Measurements from ENCODE around the gene AXIN1. TPM values are rescaled to one million over a fixed set of nuclear protein-coding genes. Genes with fewer than 3 reads are reported as not detected.

Gene AXIN1
- total RNA-seq, 1 experiment from 2014 or later = 49.8 TPM

DNA sequence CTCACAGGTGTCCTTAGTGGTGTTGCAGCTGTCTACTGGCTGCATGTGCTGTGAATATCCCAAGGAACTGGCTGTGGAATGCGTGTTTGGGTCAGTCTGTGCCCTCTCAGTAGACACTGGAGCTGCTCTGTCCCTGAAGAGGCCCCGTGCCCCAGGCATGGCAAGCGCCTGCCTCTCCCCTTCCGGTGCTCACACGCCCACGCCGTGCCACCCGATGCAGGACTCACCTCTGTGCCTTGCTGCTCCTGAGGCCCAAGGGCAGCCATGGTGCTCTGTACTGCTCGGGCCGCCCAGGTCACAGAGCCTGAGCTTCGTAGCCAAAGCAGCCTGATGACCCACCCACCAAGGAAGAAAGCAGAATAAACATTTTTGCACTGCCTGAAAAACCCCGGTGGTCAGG lies 86.8 kb downstream of the AXIN1 start:
- Mint-ChIP-seq H3K27me3 (ENCODE audit: unreplicated experiment) (no peaks in the 10 kb centered on the region), H3K36me3 (ENCODE audit: insufficient read depth, unreplicated experiment) (peaks cover 51% of the 10 kb centered on the region), H3K9me3 (ENCODE audit: low read depth, unreplicated experiment) (no peaks in the 10 kb centered on the region), H3K4me3 (ENCODE audit: low read depth, unreplicated experiment) (peak overlapping the region; percentile 39), H3K4me1 (ENCODE audit: low read depth, unreplicated experiment) (peaks cover 27% of the 10 kb centered on the region), H3K27ac (ENCODE audit: unreplicated experiment) (peak overlapping the region; percentile 43)
- CTCF ChIA-PET = interaction anchor here (1.2 to 1.4 kb wide), 2 partner anchors 87 to 96 kb away, joined by 3 to 4 read pairs; no protein-coding TSS in a partner anchor
- TF ChIP-seq, protein P1, sequence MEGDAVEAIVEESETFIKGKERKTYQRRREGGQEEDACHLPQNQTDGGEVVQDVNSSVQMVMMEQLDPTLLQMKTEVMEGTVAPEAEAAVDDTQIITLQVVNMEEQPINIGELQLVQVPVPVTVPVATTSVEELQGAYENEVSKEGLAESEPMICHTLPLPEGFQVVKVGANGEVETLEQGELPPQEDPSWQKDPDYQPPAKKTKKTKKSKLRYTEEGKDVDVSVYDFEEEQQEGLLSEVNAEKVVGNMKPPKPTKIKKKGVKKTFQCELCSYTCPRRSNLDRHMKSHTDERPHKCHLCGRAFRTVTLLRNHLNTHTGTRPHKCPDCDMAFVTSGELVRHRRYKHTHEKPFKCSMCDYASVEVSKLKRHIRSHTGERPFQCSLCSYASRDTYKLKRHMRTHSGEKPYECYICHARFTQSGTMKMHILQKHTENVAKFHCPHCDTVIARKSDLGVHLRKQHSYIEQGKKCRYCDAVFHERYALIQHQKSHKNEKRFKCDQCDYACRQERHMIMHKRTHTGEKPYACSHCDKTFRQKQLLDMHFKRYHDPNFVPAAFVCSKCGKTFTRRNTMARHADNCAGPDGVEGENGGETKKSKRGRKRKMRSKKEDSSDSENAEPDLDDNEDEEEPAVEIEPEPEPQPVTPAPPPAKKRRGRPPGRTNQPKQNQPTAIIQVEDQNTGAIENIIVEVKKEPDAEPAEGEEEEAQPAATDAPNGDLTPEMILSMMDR (IDR thresholded peaks at IDR 0.05; ENCODE audit: unreplicated experiment) = no peak
- DNase-seq = no peak
- intact Hi-C loops (cut with micrococcal nuclease; ENCODE audit: unreplicated experiment) = no loop called here
- TSS peak; percentile 64 for BruUV-seq (replicated peaks)

- peaks cover 27% of the 10 kb centered on the region for H3K4me1 Mint-ChIP-seq (ENCODE audit: low read depth, unreplicated experiment)
- no TSS peak for BruUV-seq (replicated peaks)
- intact Hi-C loops (cut with micrococcal nuclease; ENCODE audit: unreplicated experiment) = no loop called here
Observed at GRCh38 chr16:265002-265529, 87.5 kb downstream of the AXIN1 start.

DNA sequence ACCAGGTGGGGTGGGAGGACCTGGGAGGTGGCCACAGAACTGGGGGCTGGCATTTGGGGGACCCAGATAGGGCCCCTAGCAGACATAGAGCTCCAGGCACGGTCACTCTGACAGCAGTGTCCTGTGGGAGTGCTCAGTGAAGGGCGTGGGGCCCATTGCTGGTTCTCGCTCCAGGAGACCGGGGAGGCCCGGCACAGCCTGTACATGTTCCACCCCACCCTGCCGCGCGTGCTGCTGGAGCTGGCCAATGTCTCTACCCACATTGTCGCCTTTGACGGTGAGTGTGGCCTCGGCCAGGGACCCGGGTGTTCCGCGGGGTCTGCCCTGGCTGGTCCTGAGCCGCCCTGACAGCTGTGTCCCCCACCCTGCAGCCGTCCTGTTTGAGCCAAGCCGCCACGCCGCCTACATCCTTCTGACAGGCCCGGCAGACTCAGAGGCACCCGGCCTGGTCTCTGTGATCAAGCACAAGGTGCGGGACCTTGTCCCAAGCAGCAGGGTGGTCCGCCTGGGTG lies 88.0 kb downstream of the AXIN1 start:
- DNase-seq = no peak
- no peaks in the 10 kb centered on the region for H3K27me3 Mint-ChIP-seq (ENCODE audit: unreplicated experiment)
- intact Hi-C loops (cut with micrococcal nuclease; ENCODE audit: unreplicated experiment) = no loop called here
- no TSS peak for BruUV-seq (replicated peaks)
- H3K4me1 Mint-ChIP-seq (ENCODE audit: low read depth, unreplicated experiment) = peaks cover 27% of the 10 kb centered on the region
- no peak overlapping the region for H3K4me3 Mint-ChIP-seq (ENCODE audit: low read depth, unreplicated experiment)
- no peak overlapping the region for H3K27ac Mint-ChIP-seq (ENCODE audit: unreplicated experiment)
- peaks cover 59% of the 10 kb centered on the region for H3K36me3 Mint-ChIP-seq (ENCODE audit: insufficient read depth, unreplicated experiment)
- TF ChIP-seq, protein P1 (IDR thresholded peaks at IDR 0.05; ENCODE audit: unreplicated experiment) = no peak
- CTCF ChIA-PET = interaction anchor here (0.6 to 0.7 kb wide), 2 partner anchors 12 to 14 kb away, joined by 3 read pairs; no protein-coding TSS in a partner anchor
- no peaks in the 10 kb centered on the region for H3K9me3 Mint-ChIP-seq (ENCODE audit: low read depth, unreplicated experiment)

More at GRCh38 chr16:265002-265529, 87.5 kb downstream of the AXIN1 start:
- Mint-ChIP-seq H3K27ac (ENCODE audit: unreplicated experiment) (no peak overlapping the region), H3K36me3 (ENCODE audit: insufficient read depth, unreplicated experiment) (peaks cover 58% of the 10 kb centered on the region), H3K27me3 (ENCODE audit: unreplicated experiment) (no peaks in the 10 kb centered on the region), H3K4me3 (ENCODE audit: low read depth, unreplicated experiment) (no peak overlapping the region), H3K9me3 (ENCODE audit: low read depth, unreplicated experiment) (no peaks in the 10 kb centered on the region)
- DNase-seq = no peak
- CTCF ChIA-PET = interaction anchor here (0.6 to 1.4 kb wide), 3 partner anchors 13 to 97 kb away, joined by 3 to 4 read pairs (median 3); no protein-coding TSS in a partner anchor
- TF ChIP-seq, protein P1 (IDR thresholded peaks at IDR 0.05; ENCODE audit: unreplicated experiment) = no peak

- no peak overlapping the region for H3K27ac Mint-ChIP-seq (ENCODE audit: unreplicated experiment)
- DNase-seq = no peak
- H3K27me3 Mint-ChIP-seq (ENCODE audit: unreplicated experiment) = no peaks in the 10 kb centered on the region
- peaks cover 26% of the 10 kb centered on the region for H3K4me1 Mint-ChIP-seq (ENCODE audit: low read depth, unreplicated experiment)
- H3K4me3 Mint-ChIP-seq (ENCODE audit: low read depth, unreplicated experiment) = no peak overlapping the region
- TF ChIP-seq, protein P1 (IDR thresholded peaks at IDR 0.05; ENCODE audit: unreplicated experiment) = no peak
- CTCF ChIA-PET = interaction anchor here (0.7 kb wide), 1 partner anchor 15 kb away, joined by 3 read pairs; no protein-coding TSS in a partner anchor
- intact Hi-C loops (cut with micrococcal nuclease; ENCODE audit: unreplicated experiment) = no loop called here
- H3K36me3 Mint-ChIP-seq (ENCODE audit: insufficient read depth, unreplicated experiment) = peaks cover 59% of the 10 kb centered on the region
- H3K9me3 Mint-ChIP-seq (ENCODE audit: low read depth, unreplicated experiment) = no peaks in the 10 kb centered on the region
- BruUV-seq (replicated peaks) = no TSS peak
Observed at GRCh38 chr16:263944-264343, 88.6 kb downstream of the AXIN1 start.

Measured in Calu3 (cell line).